Subcutaneous adipose tissue (tissue), 4 donors: Measurements from ENCODE around the gene CNPY1. TPM values are rescaled to one million over a fixed set of nuclear protein-coding genes. Genes with fewer than 3 reads are reported as not detected.

ENCODE experiments used
- total RNA-seq, 4 donors: library from RNA; depleted of rRNA; stranded (reverse); fragments of >200 nt; gene quantifications; one replicate each; pipeline ENCODE4 v1.1.0, GENCODE V29; 2016

CNPY1 gene
- total RNA-seq, 4 donors from 2014 or later: not detected

Other genes with a start within 250 kb of the CNPY1 start
- 100 to 1,000 TPM in 3 of 4 donors, 10 to 100 TPM in 1; 70.4 to 256 (median 145) TPM for gene INSIG1, start 248.7 kb downstream of the CNPY1 start, total RNA-seq
- gene EN2, start 88.4 kb downstream of the CNPY1 start, total RNA-seq: not detected
- 10 to 100 TPM; 33.9 to 69.1 (median 46.2) TPM for gene RBM33, start 98.1 kb upstream of the CNPY1 start, total RNA-seq